Medulla oblongata (tissue), 1 donor: ENCODE results near the gene MYO3A.
"Not testable (repeated sequence)": the region's sequence is repeated elsewhere in the genome, so short reads cannot be mapped to it uniquely, and the experiment has no call there.

Source experiments
- DNase-seq: peaks from one replicate; pipeline ENCODE4 v3.0.0-alpha.2; 2015; ENCODE audit errors: extremely low spot score

Gene MYO3A

DNA sequence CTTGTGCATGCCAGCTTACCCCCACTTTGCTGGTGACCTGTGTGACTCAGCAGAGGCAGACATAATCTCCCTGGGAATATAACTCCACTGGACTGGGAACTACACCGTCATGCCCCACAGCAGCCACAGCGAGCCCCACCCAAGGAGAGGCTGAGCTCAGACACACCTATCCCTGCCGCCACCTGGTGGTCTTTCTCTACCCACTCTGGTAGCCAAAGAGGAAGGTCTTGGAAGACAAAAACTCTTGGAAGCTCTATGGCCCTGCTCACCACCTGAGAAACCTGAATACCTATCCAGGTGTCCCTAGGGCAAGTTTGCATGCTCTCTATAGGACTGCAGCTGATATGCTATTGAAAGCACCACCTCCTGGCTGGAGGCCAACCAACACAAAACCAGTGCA is 48.1 kb downstream of the MYO3A start:
- no peak for DNase-seq

- no peak for DNase-seq
These were observed 54.6 kb downstream of the MYO3A start for GRCh38 chr10:25988583-25988982.

- DNase-seq, result no peak
These were observed 55.9 kb downstream of the MYO3A start for GRCh38 chr10:25989951-25990350.

DNA sequence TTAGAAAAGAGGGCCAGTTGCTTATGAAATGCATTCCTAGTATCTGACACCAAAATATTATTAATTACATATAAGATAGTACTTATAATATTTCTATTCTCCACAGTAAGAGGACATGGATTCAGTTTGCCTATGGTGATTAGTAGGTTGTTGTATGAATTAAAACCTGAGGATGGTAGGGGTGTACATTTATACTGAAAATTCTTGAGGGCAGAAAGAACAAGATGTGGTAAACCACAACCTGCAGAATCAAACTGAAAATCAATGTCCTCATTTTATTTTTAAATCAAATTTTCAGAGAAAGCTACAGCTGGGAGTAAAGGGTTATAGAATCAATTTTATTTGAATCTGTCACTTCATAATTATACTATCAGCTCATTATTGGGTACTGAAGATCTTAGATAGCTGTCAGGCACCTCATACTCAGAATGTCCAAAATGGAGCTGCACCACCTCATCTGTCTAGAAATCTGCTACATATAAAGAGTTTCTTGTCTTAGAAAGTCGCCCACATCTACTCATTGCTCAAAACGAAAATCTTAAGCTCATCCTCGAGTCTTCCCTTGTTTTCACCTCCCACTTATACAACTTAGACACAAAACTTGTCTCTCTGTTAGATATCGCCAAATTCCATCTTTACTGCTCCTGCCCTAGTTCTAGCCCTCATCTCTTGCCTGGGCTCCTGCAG is 65.4 kb downstream of the MYO3A start:
- DNase-seq, result no peak

DNA sequence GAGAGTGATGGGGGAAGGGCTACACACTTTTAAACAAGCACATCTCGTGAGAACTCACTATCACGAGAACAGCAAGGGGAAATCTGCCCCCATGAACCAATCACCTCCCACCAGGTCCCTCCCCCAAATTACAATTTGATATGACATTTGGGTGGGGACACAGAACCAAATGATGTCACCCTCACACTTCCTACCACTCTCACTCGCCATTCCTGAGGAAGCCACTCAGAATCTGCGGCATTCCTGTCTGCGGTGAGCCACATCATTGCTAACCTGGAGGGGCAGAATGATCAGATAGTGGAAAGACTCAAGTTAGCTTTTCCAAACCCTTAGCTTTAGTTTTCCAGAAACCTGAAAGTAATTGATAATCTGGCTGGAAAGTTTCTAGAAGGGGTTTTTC is 66.9 kb downstream of the MYO3A start:
- no peak for DNase-seq

GRCh38 chr10:26002466-26002865 is 68.4 kb downstream of the MYO3A start:
- not testable (repeated sequence) for DNase-seq

GRCh38 chr10:26015092-26015491 is 81.1 kb downstream of the MYO3A start:
- no peak for DNase-seq

- DNase-seq, result no peak
These were observed 88.8 kb downstream of the MYO3A start for GRCh38 chr10:26022831-26023230.

DNA sequence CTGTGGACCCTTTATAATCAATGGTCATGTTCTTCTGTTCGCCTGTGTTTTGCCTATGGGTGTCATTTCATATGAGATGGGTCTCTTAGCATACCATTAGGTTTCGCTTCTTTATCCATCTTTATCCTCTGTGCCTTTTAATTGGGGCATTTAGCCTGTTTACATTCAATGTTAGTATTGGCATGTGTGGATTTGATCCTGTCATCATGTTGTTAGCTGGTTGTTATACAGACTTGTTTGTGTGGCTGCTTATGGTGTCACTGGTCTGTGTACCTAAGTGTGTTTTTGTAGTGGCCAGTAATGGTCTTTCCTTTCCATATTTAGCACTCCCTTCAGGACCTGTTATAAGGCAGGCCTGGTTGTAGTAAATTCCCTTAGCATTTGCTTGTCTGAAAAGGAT is 90.3 kb downstream of the MYO3A start:
- DNase-seq, result no peak

- no peak for DNase-seq
These were observed 91.5 kb downstream of the MYO3A start for GRCh38 chr10:26025523-26025922.

DNA sequence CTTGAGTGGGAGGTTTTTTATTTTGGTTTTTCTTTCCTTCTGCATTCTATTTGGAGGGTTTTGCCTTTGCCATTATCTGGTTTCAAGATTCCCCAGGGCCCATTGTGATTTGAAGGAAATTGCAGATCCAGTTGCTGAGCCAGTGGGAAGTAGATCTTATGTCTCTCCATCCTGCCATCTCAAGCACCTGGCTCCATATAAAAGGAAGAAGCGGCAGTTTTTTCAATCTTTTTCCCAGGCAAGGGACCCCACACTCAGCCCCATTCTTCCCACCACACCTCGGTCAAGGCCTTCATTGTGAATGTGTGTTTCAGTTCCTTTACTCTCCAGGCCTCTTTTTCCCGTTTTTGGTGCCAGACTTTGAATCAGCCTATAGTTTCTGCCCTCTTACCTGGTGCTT is 95.8 kb downstream of the MYO3A start:
- no peak for DNase-seq

DNA sequence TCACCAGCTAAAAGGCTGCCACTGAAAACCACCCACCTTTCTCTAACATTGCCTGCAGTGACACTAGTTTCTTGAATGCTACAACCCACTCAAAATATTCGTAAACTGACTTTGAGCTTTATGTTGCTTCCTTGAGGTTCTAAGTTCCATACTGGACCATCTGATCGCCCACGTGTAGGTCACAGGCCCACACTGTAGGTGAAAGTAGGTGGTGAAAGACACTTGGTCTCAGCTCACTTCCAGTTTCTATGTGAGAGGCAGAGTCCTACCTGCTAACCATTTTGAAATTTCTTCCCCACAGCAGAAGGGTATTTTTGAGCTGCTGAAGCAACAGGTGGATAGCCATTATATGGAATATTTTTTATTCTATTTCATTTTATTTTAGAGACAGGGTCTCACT is 97.3 kb downstream of the MYO3A start:
- no peak for DNase-seq

- no peak for DNase-seq
These were observed 109.4 kb downstream of the MYO3A start for GRCh38 chr10:26043469-26043868.

DNA sequence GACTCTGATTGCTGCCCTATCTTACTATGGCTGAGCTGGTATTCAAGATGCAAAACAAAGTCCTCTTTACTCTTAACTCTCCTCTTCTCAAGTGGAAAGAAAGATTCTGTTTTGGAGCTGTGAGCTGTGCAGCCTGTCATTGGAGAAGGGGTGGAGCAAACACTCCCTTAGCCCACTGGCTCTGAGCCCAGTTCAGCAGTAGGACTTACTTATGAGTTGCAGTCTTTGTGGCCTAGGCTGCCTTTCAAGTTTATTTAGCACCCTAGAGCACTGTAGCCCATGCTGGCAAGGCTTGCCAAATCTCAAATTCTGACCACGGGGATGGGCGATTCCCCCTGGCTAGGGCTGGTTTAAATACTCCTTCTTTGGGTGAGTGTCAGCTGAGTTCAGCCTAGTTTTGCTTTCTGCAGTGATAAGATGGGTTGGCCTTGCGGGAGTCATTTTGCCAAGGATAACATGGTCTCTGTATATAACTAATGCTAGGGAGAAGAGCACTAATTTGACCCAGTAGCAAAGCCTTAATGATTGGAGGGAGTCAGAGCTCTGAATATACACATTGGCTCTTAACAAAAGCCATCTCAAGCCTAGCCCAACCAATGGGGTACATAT is 110.2 kb downstream of the MYO3A start:
- peak; percentile 10 for DNase-seq

- no peak for DNase-seq
These were observed 112.2 kb downstream of the MYO3A start for GRCh38 chr10:26046073-26046700.

DNA sequence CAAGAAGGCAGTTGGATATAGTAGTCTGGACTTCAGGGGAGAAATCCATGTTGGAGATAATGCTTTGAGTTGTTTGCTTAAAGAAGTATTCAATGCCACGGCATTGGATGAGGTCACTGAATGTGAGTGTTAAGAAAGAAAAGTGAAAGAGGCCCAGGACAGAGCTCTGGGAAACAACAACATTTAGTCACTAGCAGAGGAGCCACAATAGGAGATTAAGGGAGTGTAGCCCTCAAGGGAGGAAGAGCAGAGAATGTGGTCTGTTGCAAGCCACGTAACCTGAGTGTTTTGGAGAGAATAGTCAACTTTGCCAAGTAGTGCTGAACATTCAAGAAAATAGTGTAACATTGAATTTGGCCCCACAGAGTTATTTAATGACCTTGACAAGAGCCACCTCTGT is 114.7 kb downstream of the MYO3A start:
- no peak for DNase-seq

- no peak for DNase-seq
These were observed 118.3 kb downstream of the MYO3A start for GRCh38 chr10:26052326-26052725.

DNA sequence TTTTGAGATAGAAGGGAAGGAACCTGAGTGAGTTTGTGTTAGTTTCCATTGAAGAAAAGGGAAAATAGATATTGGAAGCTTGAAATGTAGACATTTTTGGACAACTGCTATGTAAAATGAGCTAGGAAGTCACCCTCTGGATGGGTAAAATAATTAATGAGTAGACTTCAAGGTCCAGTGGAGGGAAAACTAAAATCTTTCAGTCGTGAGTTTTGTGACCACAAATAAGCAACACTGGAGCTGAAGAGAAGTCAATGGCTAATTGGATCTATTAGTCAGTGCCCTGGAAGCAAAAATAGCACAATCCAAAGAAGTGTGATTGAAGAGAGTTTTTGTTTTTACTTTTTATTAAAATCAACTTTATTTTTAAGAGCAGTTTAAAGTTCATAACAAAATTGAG is 123.4 kb downstream of the MYO3A start:
- no peak for DNase-seq

DNA sequence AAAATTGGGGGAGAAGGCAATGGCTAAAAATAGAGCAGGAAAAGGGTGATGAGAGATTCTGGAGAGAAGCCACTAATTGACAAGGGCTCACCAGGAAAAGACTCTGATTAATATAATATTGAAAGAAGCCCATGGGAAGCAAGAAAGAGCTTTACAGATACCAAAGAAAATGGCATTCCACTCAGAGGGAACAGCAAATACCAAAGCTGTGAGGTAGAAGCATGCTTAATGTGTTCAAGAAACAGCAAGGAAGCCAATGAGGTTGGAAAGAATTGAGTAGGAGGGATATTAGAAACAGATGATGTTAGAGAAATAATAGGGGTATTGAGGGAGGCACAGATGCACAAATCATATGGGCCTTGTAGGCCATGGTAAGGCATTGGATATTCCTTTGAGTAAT is 130.1 kb downstream of the MYO3A start:
- no peak for DNase-seq

- DNase-seq, result no peak
These were observed 133.7 kb downstream of the MYO3A start for GRCh38 chr10:26067680-26068079.

- not testable (repeated sequence) for DNase-seq
These were observed 146.9 kb downstream of the MYO3A start for GRCh38 chr10:26080971-26081370.

- DNase-seq, result no peak
These were observed 147.4 kb downstream of the MYO3A start for GRCh38 chr10:26081459-26081858.

GRCh38 chr10:26085549-26085948 is 151.5 kb downstream of the MYO3A start:
- no peak for DNase-seq
